ENCODE results near the gene ZNF101. TPM values are rescaled to one million over a fixed set of nuclear protein-coding genes. Genes with fewer than 3 reads are reported as not detected.

ZNF101 gene
- total and polyA plus RNA-seq, 9 of the 15 experiments (the other 6 are each of a cell fraction or from before 2014, with no cell fraction given), result 9.6 to 20.3 (median 12.4) TPM

DNA sequence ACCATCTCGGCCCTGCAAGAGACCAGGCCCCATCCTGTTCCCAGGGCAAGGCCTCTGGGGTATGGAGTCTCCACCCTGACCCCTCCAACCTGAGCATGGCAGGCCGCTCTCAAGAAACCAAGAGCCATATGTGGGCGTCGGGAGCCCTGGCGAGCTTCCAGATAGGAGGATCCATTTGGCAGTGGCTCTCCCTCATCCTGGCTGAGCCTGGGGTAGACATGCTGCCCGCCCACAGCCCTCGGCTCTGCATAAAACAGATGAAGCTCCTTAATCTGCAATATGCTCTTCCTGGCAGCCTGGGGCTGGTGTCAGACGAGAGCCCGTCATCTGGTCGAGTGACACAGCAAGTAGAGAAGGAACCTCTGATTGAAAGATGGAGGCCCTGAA, 11.2 kb upstream of the ZNF101 start:
- Histone ChIP-seq H3K9ac (ENCODE audit: insufficient read depth in 1 of 2, low read depth in 2 of 2, low read length in 2 of 2) (peak overlapping the region in 1 of 2 experiments; percentile 17; a peak in 1 of 4 replicates), H3K9me1 (ENCODE audit: control insufficient read depth, insufficient read depth, low read length) (no peaks in the 10 kb centered on the region), H3K4me3 (no peak overlapping the region), H3K9me3 (replicated peaks; ENCODE audit: control insufficient read depth, insufficient read depth, low read depth, low read length) (no peaks in the 10 kb centered on the region), H3K27ac (ENCODE audit: extremely low read depth, low read depth, low read length) (no peak overlapping the region), H3K36me3 (ENCODE audit: control insufficient read depth, insufficient read depth, low read length) (peaks cover 88% of the 10 kb centered on the region), H3K79me2 (ENCODE audit: control insufficient read depth, insufficient read depth, low read length) (peaks cover 22% of the 10 kb centered on the region), H4K20me1 (replicated peaks; ENCODE audit: control insufficient read depth, insufficient read depth, low read length) (peaks cover 3% of the 10 kb centered on the region; the same call in 1 of the 2 replicates), H3K4me1 (replicated peaks in 1 of 2; ENCODE audit: control insufficient read depth in 2 of 2, insufficient read depth in 2 of 2, low read length in 2 of 2) (peaks cover 7 to 21% of the 10 kb centered on the region in 2 experiments; a peak in 4 of 5 replicates), H3K4me2 (ENCODE audit: insufficient read depth, low read length) (no peak overlapping the region), H3K27me3 (ENCODE audit: control insufficient read depth in 2 of 2, insufficient read depth in 2 of 2, low read length in 2 of 2) (no peaks in the 10 kb centered on the region), H2AFZ (ENCODE audit: low read depth, low read length) (no peak overlapping the region)
- CTCF ChIA-PET (ENCODE audit: low intra/inter-chr PET ratio), result no interaction called here
- ATAC-seq (no peak), FAIRE-seq (no peak), DNase-seq (ENCODE audit: extremely low read depth in 1 of 4, low spot score in 3 of 4) (peak in 1 of 4 experiments; percentile 1)
- POLR2A ChIA-PET, result interaction anchor here (0.6 to 1.0 kb wide), 3 partner anchors 11 to 128 kb away, joined by 3 read pairs; no protein-coding TSS in a partner anchor
- TF ChIP-seq ZFX (CRISPR knock-in tag; IDR thresholded peaks at IDR 0.05) (no peak), ZFP36 (IDR thresholded peaks at IDR 0.05; ENCODE audit: low read depth, low read length, partially characterized antibody) (no peak), ZNF699 (CRISPR knock-in tag; IDR thresholded peaks at IDR 0.05; ENCODE audit: insufficient replicate concordance) (no peak), PHTF2 (CRISPR knock-in tag; IDR thresholded peaks at IDR 0.05) (no peak)
- TF ChIP-seq, protein P1, sequence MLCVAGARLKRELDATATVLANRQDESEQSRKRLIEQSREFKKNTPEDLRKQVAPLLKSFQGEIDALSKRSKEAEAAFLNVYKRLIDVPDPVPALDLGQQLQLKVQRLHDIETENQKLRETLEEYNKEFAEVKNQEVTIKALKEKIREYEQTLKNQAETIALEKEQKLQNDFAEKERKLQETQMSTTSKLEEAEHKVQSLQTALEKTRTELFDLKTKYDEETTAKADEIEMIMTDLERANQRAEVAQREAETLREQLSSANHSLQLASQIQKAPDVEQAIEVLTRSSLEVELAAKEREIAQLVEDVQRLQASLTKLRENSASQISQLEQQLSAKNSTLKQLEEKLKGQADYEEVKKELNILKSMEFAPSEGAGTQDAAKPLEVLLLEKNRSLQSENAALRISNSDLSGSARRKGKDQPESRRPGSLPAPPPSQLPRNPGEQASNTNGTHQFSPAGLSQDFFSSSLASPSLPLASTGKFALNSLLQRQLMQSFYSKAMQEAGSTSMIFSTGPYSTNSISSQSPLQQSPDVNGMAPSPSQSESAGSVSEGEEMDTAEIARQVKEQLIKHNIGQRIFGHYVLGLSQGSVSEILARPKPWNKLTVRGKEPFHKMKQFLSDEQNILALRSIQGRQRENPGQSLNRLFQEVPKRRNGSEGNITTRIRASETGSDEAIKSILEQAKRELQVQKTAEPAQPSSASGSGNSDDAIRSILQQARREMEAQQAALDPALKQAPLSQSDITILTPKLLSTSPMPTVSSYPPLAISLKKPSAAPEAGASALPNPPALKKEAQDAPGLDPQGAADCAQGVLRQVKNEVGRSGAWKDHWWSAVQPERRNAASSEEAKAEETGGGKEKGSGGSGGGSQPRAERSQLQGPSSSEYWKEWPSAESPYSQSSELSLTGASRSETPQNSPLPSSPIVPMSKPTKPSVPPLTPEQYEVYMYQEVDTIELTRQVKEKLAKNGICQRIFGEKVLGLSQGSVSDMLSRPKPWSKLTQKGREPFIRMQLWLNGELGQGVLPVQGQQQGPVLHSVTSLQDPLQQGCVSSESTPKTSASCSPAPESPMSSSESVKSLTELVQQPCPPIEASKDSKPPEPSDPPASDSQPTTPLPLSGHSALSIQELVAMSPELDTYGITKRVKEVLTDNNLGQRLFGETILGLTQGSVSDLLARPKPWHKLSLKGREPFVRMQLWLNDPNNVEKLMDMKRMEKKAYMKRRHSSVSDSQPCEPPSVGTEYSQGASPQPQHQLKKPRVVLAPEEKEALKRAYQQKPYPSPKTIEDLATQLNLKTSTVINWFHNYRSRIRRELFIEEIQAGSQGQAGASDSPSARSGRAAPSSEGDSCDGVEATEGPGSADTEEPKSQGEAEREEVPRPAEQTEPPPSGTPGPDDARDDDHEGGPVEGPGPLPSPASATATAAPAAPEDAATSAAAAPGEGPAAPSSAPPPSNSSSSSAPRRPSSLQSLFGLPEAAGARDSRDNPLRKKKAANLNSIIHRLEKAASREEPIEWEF (CRISPR knock-in tag; IDR thresholded peaks at IDR 0.05), result no peak
- TF ChIP-seq, protein P2, sequence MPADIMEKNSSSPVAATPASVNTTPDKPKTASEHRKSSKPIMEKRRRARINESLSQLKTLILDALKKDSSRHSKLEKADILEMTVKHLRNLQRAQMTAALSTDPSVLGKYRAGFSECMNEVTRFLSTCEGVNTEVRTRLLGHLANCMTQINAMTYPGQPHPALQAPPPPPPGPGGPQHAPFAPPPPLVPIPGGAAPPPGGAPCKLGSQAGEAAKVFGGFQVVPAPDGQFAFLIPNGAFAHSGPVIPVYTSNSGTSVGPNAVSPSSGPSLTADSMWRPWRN (IDR thresholded peaks at IDR 0.05; ENCODE audit: low read depth), result no peak
- WGBS (ENCODE audit: insufficient coverage, low coverage, missing lambda C conversion rate), result 88% methylated on average over 10 of the region's 10 CpGs
- BruUV-seq (replicated peaks), result no TSS peak
- intact Hi-C loops (cut with micrococcal nuclease), result no loop called here
- in situ Hi-C loops (cut with MboI), result no loop called here
